PFSK-1 (cell line): Measurements from ENCODE around the gene KCNG2.

ENCODE experiments used
- POLR2AphosphoS5 ChIP-seq: IDR thresholded peaks from 2 replicates; pipeline ENCODE4 v1.6.1; 2012; ENCODE audit warnings: low read depth, mild to moderate bottlenecking, control low read depth, low read length, moderate library complexity
- SIN3A ChIP-seq: IDR thresholded peaks from 2 replicates; pipeline ENCODE4 v1.6.1; 2012; ENCODE audit warnings: mild to moderate bottlenecking, low read length, moderate library complexity, borderline replicate concordance; ENCODE audit not compliant: insufficient read depth
- TAF1 ChIP-seq: IDR thresholded peaks from 2 replicates; pipeline ENCODE4 v1.6.1; 2012; ENCODE audit warnings: low read length, control low read depth, borderline replicate concordance; ENCODE audit not compliant: insufficient read depth

GRCh38 chr18:79769698-79770500 is 27.8 kb upstream of the KCNG2 start:
- TF ChIP-seq TAF1 (no peak), POLR2AphosphoS5 (no peak), SIN3A (no peak)
